H9 (cell line): ENCODE data around the gene UROS. TPM values are rescaled to one million over a fixed set of nuclear protein-coding genes. Genes with fewer than 3 reads are reported as not detected.

ENCODE experiments used
- DNase-seq: peaks from one replicate; pipeline ENCODE4 v3.0.0-alpha.2; 2017
- H2AFZ ChIP-seq: one replicate; pipeline ENCODE4 v1.6.1; 2013; ENCODE audit warnings: mild to moderate bottlenecking, low read length, control low read depth, moderate library complexity
- H2AK5ac ChIP-seq: 2 replicates; pipeline ENCODE4 v1.6.1; 2013; ENCODE audit warnings: low read length, control low read depth, mixed read lengths; ENCODE audit not compliant: insufficient read length
- H2BK120ac ChIP-seq: one replicate; pipeline ENCODE4 v1.6.1; 2013; ENCODE audit warnings: low read depth, mild to moderate bottlenecking, low read length, control low read depth, inconsistent platforms; ENCODE audit not compliant: poor library complexity, severe bottlenecking
- H2BK12ac ChIP-seq: 2 replicates; pipeline ENCODE4 v1.6.1; 2013; ENCODE audit warnings: low read length, control low read depth, mixed read lengths, low read depth; ENCODE audit not compliant: insufficient read length
- H2BK15ac ChIP-seq: 2 replicates; pipeline ENCODE4 v1.6.1; 2013; ENCODE audit warnings: low read depth, low read length, control low read depth
- H2BK20ac ChIP-seq: one replicate; pipeline ENCODE4 v1.6.1; 2013; ENCODE audit warnings: low read depth, mild to moderate bottlenecking, low read length, control low read depth, inconsistent platforms; ENCODE audit not compliant: poor library complexity, severe bottlenecking
- H2BK5ac ChIP-seq: 2 replicates; pipeline ENCODE4 v1.6.1; 2013; ENCODE audit warnings: low read length, control low read depth, mixed read lengths; ENCODE audit not compliant: insufficient read length
- H3K14ac ChIP-seq: 2 replicates; pipeline ENCODE4 v1.6.1; 2013; ENCODE audit warnings: low read length, control low read depth; ENCODE audit not compliant: insufficient read depth
- H3K18ac ChIP-seq: 2 replicates; pipeline ENCODE4 v1.6.1; 2013; ENCODE audit warnings: low read depth, mild to moderate bottlenecking, mixed read lengths, low read length, control low read depth; ENCODE audit not compliant: insufficient read length
- H3K23ac ChIP-seq: 2 replicates; pipeline ENCODE4 v1.6.1; 2013; ENCODE audit warnings: low read length, control low read depth, mixed read lengths, low read depth; ENCODE audit not compliant: insufficient read length
- H3K23me2 ChIP-seq: 2 replicates; pipeline ENCODE4 v1.6.1; 2013; ENCODE audit warnings: low read depth, mild to moderate bottlenecking, mixed read lengths, low read length, control low read depth; ENCODE audit not compliant: insufficient read length, poor library complexity, severe bottlenecking
- H3K27ac ChIP-seq: 2 replicates; pipeline ENCODE4 v1.5.1; 2013; ENCODE audit warnings: low read length, control low read depth, mixed read lengths, low read depth; ENCODE audit not compliant: insufficient read length
- H3K27me3 ChIP-seq: 2 replicates; pipeline ENCODE4 v1.6.1; 2013; ENCODE audit warnings: low read length, control low read depth, inconsistent platforms; ENCODE audit not compliant: insufficient read depth
- H3K4ac ChIP-seq: 2 replicates; pipeline ENCODE4 v1.6.1; 2013; ENCODE audit warnings: low read depth, mild to moderate bottlenecking, control low read depth, inconsistent platforms, low read length, moderate library complexity
- H3K4me1 ChIP-seq: 2 replicates; pipeline ENCODE4 v1.6.1; 2013; ENCODE audit warnings: low read length, control low read depth, inconsistent platforms; ENCODE audit not compliant: insufficient read depth
- H3K4me2 ChIP-seq: 2 replicates; pipeline ENCODE4 v1.6.1; 2013; ENCODE audit warnings: low read length, control low read depth, mixed read lengths; ENCODE audit not compliant: insufficient read length, insufficient read depth
- H3K56ac ChIP-seq: 2 replicates; pipeline ENCODE4 v1.6.1; 2013; ENCODE audit warnings: low read depth, mild to moderate bottlenecking, mixed read lengths, low read length, control low read depth; ENCODE audit not compliant: insufficient read length
- H3K79me1 ChIP-seq: 2 replicates; pipeline ENCODE4 v1.6.1; 2013; ENCODE audit warnings: low read depth, mild to moderate bottlenecking, moderate library complexity, low read length, control low read depth, inconsistent platforms; ENCODE audit not compliant: insufficient read depth, poor library complexity, severe bottlenecking
- H3K79me2 ChIP-seq: 2 replicates; pipeline ENCODE4 v1.6.1; 2013; ENCODE audit warnings: low read length, control low read depth, inconsistent platforms; ENCODE audit not compliant: insufficient read depth
- H3K9ac ChIP-seq: 2 replicates; pipeline ENCODE4 v1.6.1; 2013; ENCODE audit warnings: low read length, control low read depth, mixed read lengths; ENCODE audit not compliant: insufficient read length; ENCODE audit errors: extremely low read depth
- H3K9me3 ChIP-seq: one replicate; pipeline ENCODE4 v1.6.1; 2013; ENCODE audit warnings: low read depth, low read length, inconsistent platforms; ENCODE audit not compliant: control insufficient read depth
- H3T11ph ChIP-seq: one replicate; pipeline ENCODE4 v1.6.1; 2013; ENCODE audit warnings: mild to moderate bottlenecking, low read length, control low read depth, inconsistent platforms
- H4K20me1 ChIP-seq: one replicate; pipeline ENCODE4 v1.6.1; 2013; ENCODE audit not compliant: control insufficient read depth, insufficient read length, insufficient read depth
- H4K5ac ChIP-seq: 2 replicates; pipeline ENCODE4 v1.6.1; 2013; ENCODE audit warnings: low read depth, mild to moderate bottlenecking, mixed read lengths, low read length, control low read depth; ENCODE audit not compliant: insufficient read length
- H4K8ac ChIP-seq: replicated peaks from 2 replicates; pipeline ENCODE4 v1.6.1; 2013; ENCODE audit warnings: low read length, control low read depth, mixed read lengths, low read depth; ENCODE audit not compliant: insufficient read length
- H4K91ac ChIP-seq: 2 replicates; pipeline ENCODE4 v1.6.1; 2013; ENCODE audit warnings: low read depth, mild to moderate bottlenecking, moderate library complexity, mixed read lengths, low read length, control low read depth; ENCODE audit not compliant: insufficient read length
- H3K27ac Mint-ChIP-seq, 3 experiments: 2 replicates in 2 of 3; 3 replicates in 1 of 3; pipeline ENCODE4 v1.8.0; 2020 to 2021; ENCODE audit warnings: mixed read lengths in 3 of 3, mild to moderate bottlenecking in 1 of 3, moderate library complexity in 1 of 3
- H3K27me3 Mint-ChIP-seq: 2 replicates; pipeline ENCODE4 v1.8.0; 2021; ENCODE audit warnings: low read depth, mild to moderate bottlenecking, moderate library complexity, mixed read lengths
- H3K36me3 Mint-ChIP-seq, 3 experiments: 2 replicates in 2 of 3; 3 replicates in 1 of 3; pipeline ENCODE4 v1.8.0; 2020 to 2021; ENCODE audit warnings: low read depth in 3 of 3, mixed read lengths in 3 of 3; ENCODE audit not compliant: insufficient read depth in 1 of 3
- H3K4me1 Mint-ChIP-seq, 2 experiments: 2 replicates each; pipeline ENCODE4 v1.8.0; 2020; ENCODE audit warnings: mixed read lengths in 2 of 2
- H3K4me3 Mint-ChIP-seq, 2 experiments: 2 replicates in 1 of 2; 3 replicates in 1 of 2; pipeline ENCODE4 v1.8.0; 2020 to 2021; ENCODE audit warnings: mild to moderate bottlenecking in 2 of 2, mixed read lengths in 2 of 2, moderate library complexity in 1 of 2
- H3K9me3 Mint-ChIP-seq, 2 experiments: 2 replicates in 1 of 2; 3 replicates in 1 of 2; pipeline ENCODE4 v1.8.0; 2020; ENCODE audit warnings: mild to moderate bottlenecking in 2 of 2, mixed read lengths in 2 of 2, moderate library complexity in 1 of 2
- CTCF ChIP-seq: fragments of 200-600 bp; sonication (generic); conservative IDR thresholded peaks from 3 replicates; pipeline ENCODE4 v1.8.0; 2021; ENCODE audit warnings: antibody characterized with exemption, mild to moderate bottlenecking
- WGBS: extraction: QIAGEN DNeasy Blood & Tissue Kit; methylation state at CpG from one replicate; pipeline ENCODE4 v1.1.7; 2013; ENCODE audit warnings: missing lambda C conversion rate, low lambda C conversion rate, mixed read lengths; ENCODE audit not compliant: insufficient read length; ENCODE audit errors: extremely low coverage; 5-methylcytosine and 5-hydroxymethylcytosine counted together
- total RNA-seq: library from RNA; stranded (reverse); gene quantifications from 2 replicates; pipeline ENCODE4 v1.2.1, GENCODE V29; 2021

The UROS gene
- total RNA-seq, 1 experiment from 2014 or later = 42.3 TPM

- Histone ChIP-seq H3K14ac (no peak overlapping the region), H4K8ac (no peak overlapping the region), H2AFZ (no peak overlapping the region), H2BK5ac (no peak overlapping the region), H3K23me2 (no peaks in the 10 kb centered on the region), H3K9me3 (no peaks in the 10 kb centered on the region), H3K56ac (no peak overlapping the region), H2AK5ac (no peak overlapping the region), H3K18ac (no peak overlapping the region), H4K20me1 (no peaks in the 10 kb centered on the region), H2BK20ac (no peak overlapping the region), H3K27me3 (no peaks in the 10 kb centered on the region), H3K4me1 (no peaks in the 10 kb centered on the region), H3K23ac (no peak overlapping the region), H2BK15ac (no peak overlapping the region), H3K27ac (no peak overlapping the region), H3K79me1 (no peaks in the 10 kb centered on the region), H2BK120ac (no peak overlapping the region), H3T11ph (no peak overlapping the region), H4K5ac (no peak overlapping the region), H3K4ac (no peak overlapping the region), H4K91ac (no peak overlapping the region), H2BK12ac (no peak overlapping the region), H3K79me2 (no peaks in the 10 kb centered on the region), H3K9ac (no peak overlapping the region), H3K4me2 (no peak overlapping the region)
- Mint-ChIP-seq H3K36me3 (peaks cover 3 to 26% (median 25%) of the 10 kb centered on the region in 3 experiments; a peak in 6 of 7 replicates), H3K4me3 (no peak overlapping the region), H3K27ac (no peak overlapping the region), H3K9me3 (no peaks in the 10 kb centered on the region), H3K27me3 (no peaks in the 10 kb centered on the region), H3K4me1 (no peaks in the 10 kb centered on the region)
- no peak for DNase-seq
- WGBS = no CpG with 5 or more reads among the region's 14 CpGs
- TF ChIP-seq CTCF = no peak
These were observed 30.4 kb downstream of the UROS start for GRCh38 chr10:125792342-125793300.
